Loucy (cell line): ENCODE measurements around the gene STYXL2.

ENCODE experiments used
- CTCF ChIP-seq: fragments of 200-600 bp; sonication (generic); conservative IDR thresholded peaks from 2 replicates; pipeline ENCODE4 v1.5.1; 2014; ENCODE audit warnings: mild to moderate bottlenecking, antibody characterized with exemption, low read length
- EZH2phosphoT487 ChIP-seq: fragments of 200-600 bp; IDR thresholded peaks from 2 replicates; pipeline ENCODE4 v1.6.1; 2018; ENCODE audit warnings: antibody characterized with exemption, mild to moderate bottlenecking, moderate library complexity, borderline replicate concordance

GRCh38 chr1:167122568-167122967, 28.7 kb downstream of the STYXL2 start:
- TF ChIP-seq CTCF (no peak), EZH2phosphoT487 (no peak)
